ENCODE measurements around the gene ATP8B1. TPM values are rescaled to one million over a fixed set of nuclear protein-coding genes. Genes with fewer than 3 reads are reported as not detected.
A peak's percentile ranks its signal among the peaks of the same experiment; 100 is the strongest.

ATP8B1 gene
- total RNA-seq, 1 donor from 2014 or later, result 34.0 TPM

GRCh38 chr18:57794951-57795728 lies 8.0 kb downstream of the ATP8B1 start:
- peak in 1 of 2 donors; percentile 50 for DNase-seq (ENCODE audit: low read depth in 2 of 2)

- DNase-seq (ENCODE audit: low read depth in 2 of 2), result no peak
Observed at GRCh38 chr18:57793302-57793986, 9.7 kb downstream of the ATP8B1 start.

DNA sequence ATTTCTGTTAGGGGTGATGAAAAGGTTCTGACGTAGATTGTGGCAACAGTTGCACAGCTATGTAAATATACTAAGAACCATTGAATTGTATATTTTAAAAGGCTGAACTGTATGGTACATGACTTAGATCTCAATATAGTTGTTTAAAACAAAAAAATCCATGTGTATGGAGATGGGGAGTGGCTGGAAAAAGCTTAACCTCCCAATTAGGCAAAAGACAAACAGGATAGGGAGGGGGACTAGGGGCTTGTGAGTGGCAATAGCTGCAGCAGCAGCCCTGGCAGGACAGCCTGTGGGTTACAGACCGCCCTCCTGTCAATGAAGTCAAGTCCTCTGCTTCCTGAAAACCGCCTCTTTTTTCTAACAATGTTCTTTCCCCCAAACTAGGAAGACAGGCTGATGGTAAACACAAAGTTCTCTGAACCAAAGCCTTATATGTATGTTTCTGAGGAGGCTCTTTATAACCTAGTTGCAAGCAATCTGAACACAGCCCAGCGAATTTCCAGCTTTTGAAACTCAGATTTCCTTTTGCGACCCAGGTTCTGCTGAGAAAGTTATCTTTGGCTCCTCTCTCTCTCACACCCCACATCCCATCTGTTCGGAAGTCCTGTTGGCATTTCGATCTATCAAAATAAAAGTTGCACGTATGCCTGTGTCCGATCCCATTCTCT lies 10.3 kb downstream of the ATP8B1 start:
- DNase-seq (ENCODE audit: low read depth in 2 of 2), result peak; percentile 52 to 89

DNA sequence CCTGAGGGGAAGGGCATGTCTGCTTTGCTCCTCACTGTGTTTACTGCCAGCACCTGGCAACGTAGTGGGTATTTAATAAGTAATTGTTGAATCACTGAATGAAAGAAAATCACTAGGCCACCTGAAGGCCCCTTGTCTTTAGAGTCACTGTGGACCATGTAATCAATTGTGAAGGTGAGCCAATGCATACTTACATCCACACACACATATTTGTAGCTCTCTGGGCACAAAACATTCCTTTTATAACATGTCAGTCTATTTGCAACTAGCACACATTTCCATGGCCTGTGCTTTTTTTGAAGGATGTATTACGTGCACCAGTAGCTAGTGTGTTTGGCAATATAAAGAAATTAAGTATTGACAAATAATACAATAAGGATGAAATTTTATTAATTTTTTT lies 11.2 kb downstream of the ATP8B1 start:
- DNase-seq (ENCODE audit: low read depth in 2 of 2), result peak in 1 of 2 donors; percentile 43

DNA sequence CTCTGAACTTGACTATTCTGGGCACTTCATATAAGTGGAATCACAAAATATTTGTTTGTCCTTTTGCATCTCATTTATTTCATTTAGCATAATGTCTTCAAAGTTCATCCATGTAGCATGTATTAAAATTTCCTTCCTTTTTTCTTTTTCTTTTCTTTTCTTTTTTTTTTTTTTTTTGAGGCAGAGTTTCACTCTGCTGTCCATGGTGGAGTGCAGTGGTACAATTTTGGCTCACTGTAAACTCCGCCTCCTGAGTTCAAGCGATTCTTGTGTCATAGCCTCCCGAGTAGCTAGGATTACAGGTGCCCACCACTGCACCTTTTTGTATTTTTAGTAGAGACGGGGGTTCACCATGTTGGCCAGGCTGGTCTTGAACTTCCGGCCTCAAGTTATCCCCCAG lies 11.9 kb downstream of the ATP8B1 start:
- DNase-seq (ENCODE audit: low read depth in 2 of 2), result no peak

- DNase-seq (ENCODE audit: low read depth in 2 of 2), result no peak
Observed at GRCh38 chr18:57790316-57790715, 12.8 kb downstream of the ATP8B1 start.

GRCh38 chr18:57789759-57790158 lies 13.4 kb downstream of the ATP8B1 start:
- no peak for DNase-seq (ENCODE audit: low read depth in 2 of 2)

DNA sequence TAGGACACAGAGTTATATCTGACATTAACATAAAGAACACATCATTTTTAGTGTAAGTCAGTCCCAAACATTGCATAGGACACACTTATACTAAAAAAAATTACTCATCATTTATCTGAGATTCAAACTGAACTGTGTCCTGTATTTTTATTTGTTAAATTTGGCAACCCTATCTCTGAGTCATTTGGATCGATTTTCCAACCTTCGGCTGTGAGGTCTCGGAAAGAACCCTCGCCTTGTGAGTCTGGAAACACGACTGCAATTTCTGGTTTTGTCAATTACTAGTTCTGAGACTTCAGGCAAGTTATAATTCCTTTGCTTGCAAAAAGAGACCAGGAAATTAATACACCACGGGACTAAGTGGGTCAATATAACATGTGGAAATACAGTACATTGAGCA lies 14.0 kb downstream of the ATP8B1 start:
- peak in 1 of 2 donors; percentile 54 for DNase-seq (ENCODE audit: low read depth in 2 of 2)

GRCh38 chr18:57787068-57787685 lies 15.9 kb downstream of the ATP8B1 start:
- no peak for DNase-seq (ENCODE audit: low read depth in 2 of 2)

GRCh38 chr18:57785751-57786437 lies 17.2 kb downstream of the ATP8B1 start:
- no peak for DNase-seq (ENCODE audit: low read depth in 2 of 2)

- no peak for DNase-seq (ENCODE audit: low read depth in 2 of 2)
Observed at GRCh38 chr18:57784801-57785114, 18.4 kb downstream of the ATP8B1 start.

- peak in 1 of 2 donors; percentile 71 for DNase-seq (ENCODE audit: low read depth in 2 of 2)
Observed at GRCh38 chr18:57784034-57784800, 18.9 kb downstream of the ATP8B1 start.

DNA sequence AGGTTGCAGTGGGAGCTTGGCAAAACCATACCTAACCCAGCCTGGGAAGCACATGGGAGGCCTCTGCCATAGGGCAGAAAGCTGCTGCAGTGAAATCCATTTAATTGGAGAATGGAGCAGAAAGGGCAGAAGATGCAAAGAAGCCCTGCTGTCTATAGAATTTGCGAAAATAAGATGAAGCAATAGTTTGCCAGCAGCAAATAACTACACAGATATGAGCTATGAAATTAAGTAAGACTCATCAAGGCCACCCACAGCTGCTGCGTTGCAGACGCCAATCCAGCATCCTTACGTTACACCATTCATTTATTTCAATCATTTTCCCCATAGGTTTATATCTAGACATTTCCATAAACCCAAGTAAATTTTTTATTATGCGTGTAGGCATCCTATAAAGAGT lies 21.1 kb downstream of the ATP8B1 start:
- no peak for DNase-seq (ENCODE audit: low read depth in 2 of 2)

DNA sequence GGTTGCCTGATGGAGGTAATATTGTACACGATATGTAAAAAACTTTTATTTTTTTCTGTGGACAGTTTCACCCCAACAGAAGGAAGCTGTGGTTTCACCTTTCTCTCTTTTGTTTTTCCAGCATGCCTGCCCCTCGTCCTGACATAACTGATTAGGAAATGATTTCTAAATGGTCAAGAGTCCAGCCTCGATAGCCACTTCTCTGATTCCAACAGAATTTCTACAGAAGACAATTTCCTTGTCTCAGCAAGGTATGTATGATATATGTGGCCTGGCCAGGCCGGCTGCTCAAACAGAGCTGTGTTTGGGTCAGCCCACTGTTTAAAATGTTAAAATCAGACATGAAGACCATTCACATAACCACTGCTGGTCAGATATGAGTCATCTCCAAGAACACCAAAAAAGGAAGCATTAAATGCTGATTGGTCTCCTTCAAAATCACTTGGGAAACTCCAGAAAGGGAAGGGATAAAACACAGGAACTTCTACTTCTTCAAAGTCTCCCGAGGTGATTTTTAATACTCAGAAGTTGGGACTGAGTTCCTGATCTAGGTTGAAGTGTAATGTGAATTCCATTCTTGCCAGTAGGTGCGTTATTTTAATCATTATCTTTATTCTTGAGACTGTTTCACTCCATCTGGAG lies 22.3 kb downstream of the ATP8B1 start:
- peak; percentile 70 to 88 for DNase-seq (ENCODE audit: low read depth in 2 of 2)

- DNase-seq (ENCODE audit: low read depth in 2 of 2), result peak; percentile 43 to 92
Observed at GRCh38 chr18:57780318-57780705, 22.8 kb downstream of the ATP8B1 start.

DNA sequence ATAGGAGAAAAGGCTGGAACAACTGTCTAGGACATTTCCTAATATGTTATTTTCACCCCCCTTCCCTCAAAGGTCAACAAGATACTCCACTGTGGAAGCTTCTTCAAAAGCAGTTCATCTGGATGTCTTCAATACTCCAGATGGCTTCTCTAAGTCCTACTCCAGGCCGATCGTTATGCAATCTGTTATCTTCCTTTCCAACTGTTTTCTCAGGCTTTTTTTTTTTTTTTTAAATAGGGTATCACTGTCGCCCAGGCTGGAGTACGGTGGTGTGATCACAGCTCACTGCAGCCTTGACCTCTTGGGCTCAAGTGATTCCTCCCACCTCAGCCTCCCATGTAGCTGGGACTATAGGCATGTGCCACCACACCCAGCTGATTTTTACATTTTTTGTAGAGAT lies 26.3 kb downstream of the ATP8B1 start:
- DNase-seq (ENCODE audit: low read depth in 2 of 2), result no peak

GRCh38 chr18:57776354-57776753 lies 26.8 kb downstream of the ATP8B1 start:
- no peak for DNase-seq (ENCODE audit: low read depth in 2 of 2)

GRCh38 chr18:57775937-57776336 lies 27.2 kb downstream of the ATP8B1 start:
- DNase-seq (ENCODE audit: low read depth in 2 of 2), result no peak

DNA sequence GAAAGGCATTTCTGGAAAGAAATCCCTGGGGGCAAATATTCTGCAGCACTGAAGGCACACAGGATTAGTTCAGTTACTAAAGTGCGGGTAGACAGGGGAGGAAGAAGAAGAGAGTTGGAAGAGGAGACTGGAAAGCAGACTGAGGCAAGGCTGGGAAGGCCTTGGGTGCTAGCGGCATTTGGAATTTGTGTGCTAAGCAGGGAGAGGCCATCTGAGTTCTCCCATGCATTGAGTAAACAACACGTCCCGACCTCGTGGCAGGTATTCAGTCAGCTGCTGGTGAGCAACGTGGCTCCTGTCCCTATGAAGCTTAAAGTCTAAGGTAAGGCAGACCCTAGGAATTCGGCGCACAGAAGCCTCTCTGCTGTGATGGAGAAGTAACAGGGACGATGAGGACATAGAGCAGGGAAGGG lies 30.7 kb downstream of the ATP8B1 start:
- DNase-seq (ENCODE audit: low read depth in 2 of 2), result no peak

- no peak for DNase-seq (ENCODE audit: low read depth in 2 of 2)
Observed at GRCh38 chr18:57771626-57772025, 31.5 kb downstream of the ATP8B1 start.
